SK-N-SH (cell line): ENCODE measurements around the gene NKAIN4. TPM values are rescaled to one million over a fixed set of nuclear protein-coding genes. Genes with fewer than 3 reads are reported as not detected.

Source experiments
- CTCF ChIA-PET: fragments of 300-600, 350-600 bp; formaldehyde crosslinking; extraction: SDS; loops from one replicate; lab custom pipeline; 2021; lab: Yijun Ruan, JAX
- POLR2A ChIA-PET: fragments of 350-600 bp; sonication (Branson Sonifier 250); formaldehyde crosslinking; extraction: SDS; loops from one replicate; lab custom pipeline; 2020; ENCODE audit warnings: antibody characterized with exemption, inconsistent platforms; lab: Yijun Ruan, JAX
- DNase-seq: peaks from one replicate; pipeline ENCODE4 v3.0.0; 2012
- H2AFZ ChIP-seq: fragments of 200-600 bp; sonication (generic); 2 replicates; pipeline ENCODE4 v1.8.1; 2016; ENCODE audit warnings: antibody characterized with exemption, mild to moderate bottlenecking, low read depth
- H3F3A ChIP-seq: fragments of 200-600 bp; sonication (generic); replicated peaks from 2 replicates; pipeline ENCODE3; 2016; ENCODE audit warnings: antibody characterized with exemption, mild to moderate bottlenecking; ENCODE audit not compliant: insufficient read depth
- H3K27ac ChIP-seq, 2 experiments: fragments of 200-500 bp in 1 of 2; fragments of 200-600 bp in 1 of 2; sonication (Bioruptor generic) in 1 of 2; sonication (generic), shearing (Covaris generic) in 1 of 2; 2 replicates each; pipeline versions ENCODE4 v1.5.1 to v1.6.1; 2014 to 2016; ENCODE audit warnings: low read depth in 2 of 2, inconsistent platforms in 1 of 2, low read length in 1 of 2, mild to moderate bottlenecking in 1 of 2, mixed read lengths in 1 of 2
- H3K27me3 ChIP-seq: fragments of 200-600 bp; sonication (generic), shearing (Covaris generic); 2 replicates; pipeline ENCODE4 v1.6.1; 2016; ENCODE audit warnings: mixed run types; ENCODE audit not compliant: insufficient read depth
- H3K36me3 ChIP-seq, 2 experiments: fragments of 200-500 bp in 1 of 2; fragments of 200-600 bp in 1 of 2; sonication (Bioruptor generic) in 1 of 2; sonication (generic) in 1 of 2; replicated peaks in 1 of 2; 2 replicates each; pipeline versions ENCODE3 to v1.5.1; 2014 to 2016; ENCODE audit warnings: low read length in 1 of 2, mild to moderate bottlenecking in 1 of 2; ENCODE audit not compliant: insufficient read depth in 2 of 2, control insufficient read depth in 1 of 2
- H3K4me1 ChIP-seq, 2 experiments: fragments of 200-500 bp in 1 of 2; fragments of 200-600 bp in 1 of 2; sonication (Bioruptor generic) in 1 of 2; sonication (generic), shearing (Covaris generic) in 1 of 2; 2 replicates each; pipeline versions ENCODE4 v1.5.1 to v1.6.1; 2014 to 2016; ENCODE audit warnings: low read depth in 1 of 2, low read length in 1 of 2, mixed run types in 1 of 2; ENCODE audit not compliant: insufficient read depth in 2 of 2, control insufficient read depth in 1 of 2
- H3K4me2 ChIP-seq: fragments of 200-600 bp; sonication (generic), shearing (Covaris generic); 2 replicates; pipeline ENCODE4 v1.6.1; 2017; ENCODE audit warnings: mixed run types
- H3K4me3 ChIP-seq, 2 experiments: fragments of 200-500 bp in 1 of 2; fragments of 200-600 bp in 1 of 2; sonication (Bioruptor generic) in 1 of 2; sonication (generic), shearing (Covaris generic) in 1 of 2; 2 replicates each; pipeline versions ENCODE4 v1.5.1 to v1.8.1; 2014 to 2016; ENCODE audit warnings: low read depth in 2 of 2, inconsistent platforms in 1 of 2, low read length in 1 of 2, mild to moderate bottlenecking in 1 of 2, mixed read lengths in 1 of 2, moderate library complexity in 1 of 2
- H3K79me2 ChIP-seq: fragments of 200-600 bp; sonication (generic); 2 replicates; pipeline ENCODE4 v1.8.1; 2017; ENCODE audit warnings: mild to moderate bottlenecking; ENCODE audit not compliant: insufficient read depth
- H3K9ac ChIP-seq: fragments of 200-600 bp; sonication (generic); 2 replicates; pipeline ENCODE4 v1.6.1; 2017; ENCODE audit warnings: mixed run types
- H3K9me2 ChIP-seq: fragments of 200-600 bp; sonication (generic); 2 replicates; pipeline ENCODE4 v1.6.1; 2017; ENCODE audit warnings: mixed run types
- H3K9me3 ChIP-seq: fragments of 200-600 bp; sonication (generic); 2 replicates; pipeline ENCODE4 v1.6.1; 2017; ENCODE audit warnings: mixed run types, mild to moderate bottlenecking, moderate library complexity
- H4K20me1 ChIP-seq: fragments of 200-600 bp; sonication (generic); 2 replicates; pipeline ENCODE4 v1.6.1; 2017; ENCODE audit warnings: mild to moderate bottlenecking, mixed run types; ENCODE audit not compliant: insufficient read depth
- CHD2 ChIP-seq: fragments of 150-350 bp; IDR thresholded peaks from 2 replicates; pipeline ENCODE4 v1.6.1; 2018; ENCODE audit warnings: low read length; ENCODE audit not compliant: partially characterized antibody
- CTCF ChIP-seq: fragments of 200-600 bp; sonication (generic); IDR thresholded peaks from 2 replicates; pipeline ENCODE4 v1.6.1; 2017; ENCODE audit warnings: antibody characterized with exemption, mild to moderate bottlenecking, moderate library complexity
- ELF1 ChIP-seq: IDR thresholded peaks from 2 replicates; pipeline ENCODE4 v1.4.0; 2012
- EP300 ChIP-seq, 2 experiments: IDR thresholded peaks; 2 replicates each; pipeline versions ENCODE4 v1.4.0 to v1.6.1; 2012; ENCODE audit warnings: borderline replicate concordance in 1 of 2, low read depth in 1 of 2, low read length in 1 of 2
- EZH2phosphoT487 ChIP-seq: fragments of 200-600 bp; sonication (generic); IDR thresholded peaks from 2 replicates; pipeline ENCODE4 v1.6.1; 2017; ENCODE audit warnings: low read depth, mixed run types, mild to moderate bottlenecking, antibody characterized with exemption, moderate library complexity, borderline replicate concordance
- FOSL2 ChIP-seq: IDR thresholded peaks from 2 replicates; pipeline ENCODE4 v1.4.0; 2012; ENCODE audit warnings: low read depth, mild to moderate bottlenecking, moderate library complexity, borderline replicate concordance
- GABPA ChIP-seq: IDR thresholded peaks from 2 replicates; pipeline ENCODE4 v1.4.0; 2012; ENCODE audit warnings: low read depth, mild to moderate bottlenecking
- GATA2 ChIP-seq: sonication (generic); formaldehyde crosslinking; IDR thresholded peaks from 2 replicates; pipeline ENCODE4 v1.5.0; 2020; ENCODE audit warnings: mild to moderate bottlenecking, missing genetic modification reagents
- JUND ChIP-seq: IDR thresholded peaks from 2 replicates; pipeline ENCODE4 v1.4.0; 2012
- NFIC ChIP-seq: IDR thresholded peaks from 2 replicates; pipeline ENCODE4 v1.4.0; 2012; ENCODE audit warnings: borderline replicate concordance
- RAD21 ChIP-seq: IDR thresholded peaks from 2 replicates; pipeline ENCODE4 v1.6.1; 2012; ENCODE audit warnings: mild to moderate bottlenecking, low read length
- RCOR1 ChIP-seq: fragments of 150-350 bp; IDR thresholded peaks from 2 replicates; pipeline ENCODE4 v1.6.1; 2017; ENCODE audit warnings: antibody characterized with exemption, low read length
- SIN3A ChIP-seq: IDR thresholded peaks from 2 replicates; pipeline ENCODE4 v1.6.1; 2012; ENCODE audit warnings: low read depth, mild to moderate bottlenecking, low read length, moderate library complexity, borderline replicate concordance
- SMC3 ChIP-seq: IDR thresholded peaks from 2 replicates; pipeline ENCODE4 v1.6.1; 2012; ENCODE audit warnings: low read depth, low read length, improper control_type of control experiment
- USF1 ChIP-seq: IDR thresholded peaks from 2 replicates; pipeline ENCODE4 v1.4.0; 2012; ENCODE audit warnings: low read depth, borderline replicate concordance
- whole genome bisulfite sequencing: methylation state at CpG from one replicate; pipeline ENCODE4 v1.1.6; 2017; ENCODE audit warnings: low lambda C conversion rate; 5-methylcytosine and 5-hydroxymethylcytosine counted together
- polyA plus RNA-seq, 3 experiments: library from polyadenylated mRNA; depleted of rRNA; stranded (reverse); fragments of >200 nt; gene quantifications; 2 replicates each; pipeline ENCODE4 v1.2.3, GENCODE V29; 2012
- TF ChIP-seq, protein P1 (sequence below): IDR thresholded peaks from 2 replicates; pipeline ENCODE4; 2012
- TF ChIP-seq, protein P2 (sequence below): fragments of 150-350 bp; IDR thresholded peaks from 2 replicates; pipeline ENCODE4 v1.6.1; 2016; ENCODE audit warnings: mild to moderate bottlenecking, low read depth, low read length

NKAIN4 gene
- polyA plus RNA-seq, 1 of the 3 experiments (the other 2 are of a cell fraction), result not detected

DNA sequence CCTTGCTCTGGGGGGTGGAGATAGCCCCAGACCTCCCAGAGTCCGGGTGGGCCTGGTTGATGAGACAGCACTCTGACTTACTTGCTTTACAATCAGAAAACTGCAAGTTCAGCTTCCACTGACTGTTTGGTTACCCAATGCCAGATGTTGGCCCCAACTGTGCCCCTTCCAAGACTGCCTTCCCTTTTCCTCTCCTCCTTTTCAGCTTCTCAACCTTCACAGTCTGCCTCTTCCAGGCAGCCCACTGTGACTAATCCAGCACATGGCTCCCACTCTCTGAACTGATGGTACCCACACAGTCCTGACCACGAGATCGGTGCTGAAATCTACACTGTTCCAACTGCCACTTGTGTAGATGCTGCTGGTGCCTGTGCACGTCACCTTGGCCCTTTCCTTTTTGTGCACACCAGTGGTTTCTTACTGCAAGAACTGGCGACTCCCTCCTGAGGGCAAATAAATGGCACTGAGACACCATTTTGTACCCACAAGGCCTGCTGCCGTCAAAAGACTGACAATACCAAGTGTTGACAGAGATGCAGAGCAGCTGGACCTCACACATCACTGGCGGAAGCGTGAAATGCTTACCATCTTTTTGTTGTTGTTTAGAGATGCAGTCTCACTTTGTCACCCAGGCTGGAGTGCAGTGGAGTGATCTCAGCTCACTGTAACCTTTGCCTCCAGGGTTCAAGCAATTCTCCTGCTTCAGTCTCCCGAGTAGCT is 16.5 kb upstream of the NKAIN4 start:
- peaks cover 0 to under 1% of the 10 kb centered on the region in 2 experiments for H3K36me3 ChIP-seq
- CTCF ChIA-PET, result interaction anchor here (0.7 to 4.7 kb wide), 6 partner anchors 10 to 46 kb away, joined by 3 to 38 read pairs (median 3); no protein-coding TSS in a partner anchor
- H3K9ac ChIP-seq, result no peak overlapping the region
- no peak overlapping the region for H3K27ac ChIP-seq
- H3K4me3 ChIP-seq, result no peak overlapping the region
- no peaks in the 10 kb centered on the region for H3K9me3 ChIP-seq
- TF ChIP-seq, protein P1, sequence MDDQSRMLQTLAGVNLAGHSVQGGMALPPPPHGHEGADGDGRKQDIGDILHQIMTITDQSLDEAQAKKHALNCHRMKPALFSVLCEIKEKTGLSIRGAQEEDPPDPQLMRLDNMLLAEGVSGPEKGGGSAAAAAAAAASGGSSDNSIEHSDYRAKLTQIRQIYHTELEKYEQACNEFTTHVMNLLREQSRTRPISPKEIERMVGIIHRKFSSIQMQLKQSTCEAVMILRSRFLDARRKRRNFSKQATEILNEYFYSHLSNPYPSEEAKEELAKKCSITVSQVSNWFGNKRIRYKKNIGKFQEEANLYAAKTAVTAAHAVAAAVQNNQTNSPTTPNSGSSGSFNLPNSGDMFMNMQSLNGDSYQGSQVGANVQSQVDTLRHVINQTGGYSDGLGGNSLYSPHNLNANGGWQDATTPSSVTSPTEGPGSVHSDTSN, result no peak
- TF ChIP-seq, all 33 proteins: peak for 0
- Histone ChIP-seq H3K79me2 (peaks cover 32% of the 10 kb centered on the region), H3F3A (no peaks in the 10 kb centered on the region), H3K4me2 (no peak overlapping the region), H3K27me3 (no peaks in the 10 kb centered on the region), H3K4me1 (peaks cover 0 to 20% of the 10 kb centered on the region in 2 experiments; a peak in 2 of 4 replicates), H4K20me1 (peaks cover 23% of the 10 kb centered on the region), H2AFZ (no peak overlapping the region), H3K9me2 (no peaks in the 10 kb centered on the region)
- no peak for DNase-seq
- POLR2A ChIA-PET, result no interaction called here
- 87% methylated on average over 8 of the region's 9 CpGs for WGBS

- H3K27me3 ChIP-seq, result no peaks in the 10 kb centered on the region
- ChIA-PET POLR2A (no interaction called here), CTCF (interaction anchor here (0.6 to 4.7 kb wide), 4 partner anchors 16 to 214 kb away, joined by 3 to 38 read pairs (median 4); no protein-coding TSS in a partner anchor)
- no peaks in the 10 kb centered on the region for H3K9me3 ChIP-seq
- H2AFZ ChIP-seq, result no peak overlapping the region
- peaks cover 13% of the 10 kb centered on the region for H4K20me1 ChIP-seq
- H3K27ac ChIP-seq, result no peak overlapping the region
- H3K9me2 ChIP-seq, result no peaks in the 10 kb centered on the region
- no peak overlapping the region for H3K9ac ChIP-seq
- no peaks in the 10 kb centered on the region for H3F3A ChIP-seq
- DNase-seq, result no peak
- H3K4me3 ChIP-seq, result no peak overlapping the region
- H3K79me2 ChIP-seq, result peaks cover 21% of the 10 kb centered on the region
- TF ChIP-seq NFIC, result no peak
- TF ChIP-seq CHD2, result no peak
- TF ChIP-seq EP300 (IDR thresholded peaks at IDR 0.05; ENCODE audit: borderline replicate concordance in 1 of 2, low read depth in 1 of 2, low read length in 1 of 2), result no peak
- no peak for TF ChIP-seq RCOR1
- TF ChIP-seq GABPA, result no peak
- TF ChIP-seq SIN3A, result no peak
- TF ChIP-seq CTCF, result no peak
- TF ChIP-seq, protein P2, sequence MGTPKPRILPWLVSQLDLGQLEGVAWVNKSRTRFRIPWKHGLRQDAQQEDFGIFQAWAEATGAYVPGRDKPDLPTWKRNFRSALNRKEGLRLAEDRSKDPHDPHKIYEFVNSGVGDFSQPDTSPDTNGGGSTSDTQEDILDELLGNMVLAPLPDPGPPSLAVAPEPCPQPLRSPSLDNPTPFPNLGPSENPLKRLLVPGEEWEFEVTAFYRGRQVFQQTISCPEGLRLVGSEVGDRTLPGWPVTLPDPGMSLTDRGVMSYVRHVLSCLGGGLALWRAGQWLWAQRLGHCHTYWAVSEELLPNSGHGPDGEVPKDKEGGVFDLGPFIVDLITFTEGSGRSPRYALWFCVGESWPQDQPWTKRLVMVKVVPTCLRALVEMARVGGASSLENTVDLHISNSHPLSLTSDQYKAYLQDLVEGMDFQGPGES, result no peak
- TF ChIP-seq ELF1, result no peak
- TF ChIP-seq SMC3, result no peak
- no peak for TF ChIP-seq EZH2phosphoT487
- TF ChIP-seq RAD21, result no peak
- no peak for TF ChIP-seq GATA2 (CRISPR knock-in tag)
- TF ChIP-seq JUND, result no peak
- TF ChIP-seq FOSL2, result no peak
- no peak for TF ChIP-seq USF1
- no peak overlapping the region for H3K4me2 ChIP-seq
- no peaks in the 10 kb centered on the region for H3K36me3 ChIP-seq
- peaks cover 0 to 18% of the 10 kb centered on the region in 2 experiments; a peak in 2 of 4 replicates for H3K4me1 ChIP-seq
- 80% methylated on average over 9 of the region's 9 CpGs for WGBS
Observed at GRCh38 chr20:63269724-63270123, 15.5 kb upstream of the NKAIN4 start.
